Natural killer cell (primary cell): ENCODE results near the gene OSBPL10. TPM values are rescaled to one million over a fixed set of nuclear protein-coding genes. Genes with fewer than 3 reads are reported as not detected.

Experiments
- ATAC-seq, 3 donors: fragments of 150-1000 bp in 2 of 3; fragments of 200-7000 bp in 1 of 3; cut with Tn5 transposase; 1 replicate in 1 of 3; 2 replicates in 2 of 3; pipeline ENCODE4 v1.10.0; 2021; ENCODE audit warnings: mild to moderate bottlenecking in 2 of 3, moderate library complexity in 2 of 3
- DNase-seq, 2 donors: peaks; one replicate each; pipeline versions ENCODE4 v3.0.0 to v3.0.0-alpha.2; 2013 to 2021; ENCODE audit warnings: mixed read lengths in 1 of 2
- H3K27ac ChIP-seq: one replicate; pipeline ENCODE4 v1.5.1; 2013; ENCODE audit warnings: mild to moderate bottlenecking, low read length
- H3K27me3 ChIP-seq: one replicate; pipeline ENCODE4 v1.6.1; 2013; ENCODE audit warnings: low read length; ENCODE audit not compliant: control insufficient read depth, insufficient read depth
- H3K36me3 ChIP-seq: one replicate; pipeline ENCODE4 v1.6.1; 2013; ENCODE audit warnings: low read length; ENCODE audit not compliant: control insufficient read depth, insufficient read depth
- H3K4me1 ChIP-seq: one replicate; pipeline ENCODE4 v1.6.1; 2013; ENCODE audit warnings: low read length; ENCODE audit not compliant: control insufficient read depth, insufficient read depth
- H3K4me3 ChIP-seq: one replicate; pipeline ENCODE4 v1.5.1; 2013; ENCODE audit warnings: low read length
- H3K9me3 ChIP-seq: one replicate; pipeline ENCODE4 v1.6.1; 2013; ENCODE audit warnings: low read length; ENCODE audit not compliant: control insufficient read depth, insufficient read depth
- H3K27ac Mint-ChIP-seq, 2 donors: one replicate each; pipeline ENCODE4 v1.8.0; 2022; ENCODE audit warnings: mild to moderate bottlenecking in 2 of 2, mixed read lengths in 2 of 2, moderate library complexity in 1 of 2
- H3K27me3 Mint-ChIP-seq, 2 donors: one replicate each; pipeline ENCODE4 v1.8.0; 2022; ENCODE audit warnings: low read depth in 2 of 2, mixed read lengths in 2 of 2
- H3K36me3 Mint-ChIP-seq: one replicate; pipeline ENCODE4 v1.8.0; 2022; ENCODE audit warnings: mixed read lengths
- H3K4me1 Mint-ChIP-seq, 2 donors: one replicate each; pipeline ENCODE4 v1.8.0; 2022; ENCODE audit warnings: mixed read lengths in 2 of 2
- H3K4me3 Mint-ChIP-seq: one replicate; pipeline ENCODE4 v1.8.0; 2022; ENCODE audit warnings: mild to moderate bottlenecking, moderate library complexity, mixed read lengths
- H3K9me3 Mint-ChIP-seq, 2 donors: one replicate each; pipeline ENCODE4 v1.8.0; 2022; ENCODE audit warnings: mixed read lengths in 2 of 2
- CTCF ChIP-seq: fragments of 200-600 bp; IDR thresholded peaks from one replicate; pipeline ENCODE4 v1.8.0; 2022; ENCODE audit warnings: antibody characterized with exemption
- WGBS: methylation state at CpG from one replicate; pipeline ENCODE4 v1.1.7; 2013; ENCODE audit warnings: missing lambda C conversion rate; ENCODE audit not compliant: insufficient coverage; 5-methylcytosine and 5-hydroxymethylcytosine counted together
- intact Hi-C: fragments of 100-400 bp; cut with micrococcal nuclease; formaldehyde crosslinking; loops from one replicate; pipeline ENCODE4 v1.14.2; 2022
- total RNA-seq, 4 donors: library from RNA; stranded (reverse); fragments of 120-200 nt in 1 of 4; gene quantifications; one replicate each; pipeline versions ENCODE4 v1.2.3 to v1.2.4, GENCODE V29; 2013 to 2022

The OSBPL10 gene
- total RNA-seq, 3 donors from 2014 or later (not counting 1 experiment from before 2014, with no cell fraction given): 1.00 to 3.6 (median 1.6) TPM

DNA sequence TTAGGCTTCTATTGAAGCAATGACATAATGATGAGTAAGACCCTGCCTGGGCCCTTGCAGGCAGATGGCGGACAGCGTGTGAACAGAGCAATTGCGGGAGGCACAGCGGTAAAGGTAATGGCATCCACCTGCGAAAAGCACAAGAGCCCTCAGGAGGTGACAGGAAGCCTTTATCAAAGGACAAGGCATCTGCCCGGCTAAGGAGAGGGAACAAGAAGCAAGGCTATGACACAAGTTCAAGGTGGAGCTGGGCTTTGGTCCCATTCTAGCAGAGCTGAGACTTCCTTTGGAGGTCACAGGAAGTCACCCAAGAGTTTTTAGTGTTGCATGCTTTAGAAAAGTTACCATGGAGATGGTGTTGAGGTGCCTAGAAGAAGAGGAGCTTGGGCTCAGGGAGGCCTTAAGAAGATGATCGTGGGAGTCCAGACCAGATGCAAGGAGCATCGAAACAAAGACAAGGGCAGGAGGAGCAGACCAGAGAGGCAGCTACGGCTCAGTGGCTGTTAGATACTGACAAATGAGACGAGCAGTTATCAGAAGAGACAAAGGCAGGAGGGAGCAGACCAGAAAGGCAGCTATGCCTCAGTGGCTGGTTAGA is 34.5 kb downstream of the OSBPL10 start:
- Mint-ChIP-seq H3K4me1 (no peaks in the 10 kb centered on the region), H3K27me3 (peaks cover 12 to 25% of the 10 kb centered on the region in 2 donors), H3K27ac (no peak overlapping the region), H3K9me3 (peaks cover 0 to 3% of the 10 kb centered on the region in 2 donors), H3K4me3 (no peak overlapping the region), H3K36me3 (no peaks in the 10 kb centered on the region)
- TF ChIP-seq CTCF: no peak
- no peaks in the 10 kb centered on the region for H3K27me3 ChIP-seq
- peak overlapping the region; percentile 55 for H3K27ac ChIP-seq
- no peak overlapping the region for H3K4me3 ChIP-seq
- no peaks in the 10 kb centered on the region for H3K36me3 ChIP-seq
- peaks cover 7% of the 10 kb centered on the region for H3K4me1 ChIP-seq
- WGBS: 84% methylated on average over 10 of the region's 10 CpGs
- no peak for DNase-seq
- intact Hi-C loops: no loop called here
- no peak for ATAC-seq
- H3K9me3 ChIP-seq: no peaks in the 10 kb centered on the region

GRCh38 chr3:31945738-31946052 is 35.4 kb downstream of the OSBPL10 start:
- Histone ChIP-seq H3K4me1 (peaks cover 7% of the 10 kb centered on the region), H3K9me3 (no peaks in the 10 kb centered on the region), H3K36me3 (no peaks in the 10 kb centered on the region), H3K27ac (peak overlapping the region; percentile 44), H3K27me3 (no peaks in the 10 kb centered on the region), H3K4me3 (no peak overlapping the region)
- intact Hi-C loops: no loop called here
- no peak overlapping the region for H3K27ac Mint-ChIP-seq
- H3K9me3 Mint-ChIP-seq: peaks cover 0 to 3% of the 10 kb centered on the region in 2 donors
- ATAC-seq: no peak
- H3K36me3 Mint-ChIP-seq: no peaks in the 10 kb centered on the region
- no peaks in the 10 kb centered on the region for H3K4me1 Mint-ChIP-seq
- TF ChIP-seq CTCF: no peak
- 79% methylated on average over 2 of the region's 3 CpGs for WGBS
- no peak for DNase-seq
- peaks cover 8 to 21% of the 10 kb centered on the region in 2 donors for H3K27me3 Mint-ChIP-seq
- no peak overlapping the region for H3K4me3 Mint-ChIP-seq

GRCh38 chr3:31943041-31943440 is 38.0 kb downstream of the OSBPL10 start:
- Mint-ChIP-seq H3K4me1 (no peaks in the 10 kb centered on the region), H3K27ac (no peak overlapping the region), H3K27me3 (peaks cover 4 to 10% of the 10 kb centered on the region in 2 donors), H3K4me3 (no peak overlapping the region), H3K9me3 (peaks cover 0 to 3% of the 10 kb centered on the region in 2 donors), H3K36me3 (no peaks in the 10 kb centered on the region)
- Histone ChIP-seq H3K4me1 (peaks cover 7% of the 10 kb centered on the region), H3K36me3 (no peaks in the 10 kb centered on the region), H3K9me3 (no peaks in the 10 kb centered on the region), H3K4me3 (no peak overlapping the region), H3K27me3 (no peaks in the 10 kb centered on the region), H3K27ac (no peak overlapping the region)
- no peak for TF ChIP-seq CTCF
- DNase-seq (no peak), ATAC-seq (no peak)
- intact Hi-C loops: no loop called here

- 93% methylated on average over 2 of the region's 2 CpGs for WGBS
- peaks cover 7% of the 10 kb centered on the region for H3K4me1 ChIP-seq
Measured at GRCh38 chr3:31942446-31942845, 38.6 kb downstream of the OSBPL10 start.

More at GRCh38 chr3:31942446-31942845, 38.6 kb downstream of the OSBPL10 start:
- DNase-seq: no peak
- Histone ChIP-seq H3K9me3 (no peaks in the 10 kb centered on the region), H3K4me3 (no peak overlapping the region), H3K36me3 (no peaks in the 10 kb centered on the region), H3K27me3 (no peaks in the 10 kb centered on the region), H3K27ac (no peak overlapping the region)
- H3K36me3 Mint-ChIP-seq: no peaks in the 10 kb centered on the region
- no peak for TF ChIP-seq CTCF
- peaks cover 0 to 3% of the 10 kb centered on the region in 2 donors for H3K9me3 Mint-ChIP-seq
- ATAC-seq: no peak
- peaks cover 4 to 8% of the 10 kb centered on the region in 2 donors for H3K27me3 Mint-ChIP-seq
- intact Hi-C loops: no loop called here
- H3K4me3 Mint-ChIP-seq: no peak overlapping the region
- H3K27ac Mint-ChIP-seq: no peak overlapping the region
- no peaks in the 10 kb centered on the region for H3K4me1 Mint-ChIP-seq
